D721Med (cell line): ENCODE results near the gene DPP3.
A peak's percentile ranks its signal among the peaks of the same experiment; 100 is the strongest.
"Not testable (repeated sequence)": the region's sequence is repeated elsewhere in the genome, so short reads cannot be mapped to it uniquely, and the experiment has no call there.

Experiments used
- DNase-seq: peaks from one replicate; pipeline ENCODE4 v3.0.0; 2011; ENCODE audit warnings: low spot score; ENCODE audit not compliant: insufficient read length
- FAIRE-seq: peaks from 2 replicates; lab custom pipeline; 2011; peaks lifted over from hg19 to GRCh38; lab: Jason Lieb, UNC
- TF ChIP-seq, protein P1 (sequence below): IDR thresholded peaks from 2 replicates; pipeline ENCODE4 v1.5.1; 2012; ENCODE audit warnings: mild to moderate bottlenecking, control low read depth; ENCODE audit not compliant: insufficient read depth; ENCODE audit errors: missing control alignments

Gene DPP3

GRCh38 chr11:66457826-66458225 is 22.4 kb upstream of the DPP3 start:
- FAIRE-seq, result no peak
- DNase-seq, result no peak
- TF ChIP-seq, protein P1, sequence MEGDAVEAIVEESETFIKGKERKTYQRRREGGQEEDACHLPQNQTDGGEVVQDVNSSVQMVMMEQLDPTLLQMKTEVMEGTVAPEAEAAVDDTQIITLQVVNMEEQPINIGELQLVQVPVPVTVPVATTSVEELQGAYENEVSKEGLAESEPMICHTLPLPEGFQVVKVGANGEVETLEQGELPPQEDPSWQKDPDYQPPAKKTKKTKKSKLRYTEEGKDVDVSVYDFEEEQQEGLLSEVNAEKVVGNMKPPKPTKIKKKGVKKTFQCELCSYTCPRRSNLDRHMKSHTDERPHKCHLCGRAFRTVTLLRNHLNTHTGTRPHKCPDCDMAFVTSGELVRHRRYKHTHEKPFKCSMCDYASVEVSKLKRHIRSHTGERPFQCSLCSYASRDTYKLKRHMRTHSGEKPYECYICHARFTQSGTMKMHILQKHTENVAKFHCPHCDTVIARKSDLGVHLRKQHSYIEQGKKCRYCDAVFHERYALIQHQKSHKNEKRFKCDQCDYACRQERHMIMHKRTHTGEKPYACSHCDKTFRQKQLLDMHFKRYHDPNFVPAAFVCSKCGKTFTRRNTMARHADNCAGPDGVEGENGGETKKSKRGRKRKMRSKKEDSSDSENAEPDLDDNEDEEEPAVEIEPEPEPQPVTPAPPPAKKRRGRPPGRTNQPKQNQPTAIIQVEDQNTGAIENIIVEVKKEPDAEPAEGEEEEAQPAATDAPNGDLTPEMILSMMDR, result no peak

DNA sequence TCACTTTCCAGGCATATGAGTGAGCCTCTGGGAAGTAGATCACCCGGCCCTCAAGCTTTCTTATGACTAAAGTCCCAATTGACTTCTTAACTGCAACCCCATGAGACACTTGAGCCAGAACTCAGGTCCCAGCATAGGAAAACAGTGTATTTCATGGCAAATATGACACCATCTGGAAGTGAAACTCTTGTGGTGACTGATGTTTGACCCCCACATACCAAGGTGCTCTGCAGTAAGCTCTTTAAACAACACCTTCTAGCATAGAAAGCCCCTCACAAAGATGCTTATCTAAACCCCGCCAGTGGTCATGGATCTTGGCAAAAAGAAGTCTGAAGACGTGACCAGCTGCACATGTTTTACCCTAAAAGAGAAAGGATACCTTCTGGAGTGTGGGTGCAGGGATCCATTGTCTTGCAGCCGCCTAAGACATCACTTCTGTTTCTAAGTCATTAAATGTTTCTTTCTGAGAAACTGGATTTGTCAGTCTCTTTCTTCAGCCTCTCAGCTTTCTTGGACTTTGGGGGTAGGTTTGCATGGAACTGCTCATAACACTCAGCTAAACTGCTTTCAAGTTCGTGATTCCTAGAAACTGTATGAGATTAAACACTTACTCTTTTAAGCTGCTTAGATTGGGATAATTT is 21.0 kb upstream of the DPP3 start:
- DNase-seq (no peak), FAIRE-seq (peak; percentile 64)
- TF ChIP-seq, protein P1, result no peak

DNA sequence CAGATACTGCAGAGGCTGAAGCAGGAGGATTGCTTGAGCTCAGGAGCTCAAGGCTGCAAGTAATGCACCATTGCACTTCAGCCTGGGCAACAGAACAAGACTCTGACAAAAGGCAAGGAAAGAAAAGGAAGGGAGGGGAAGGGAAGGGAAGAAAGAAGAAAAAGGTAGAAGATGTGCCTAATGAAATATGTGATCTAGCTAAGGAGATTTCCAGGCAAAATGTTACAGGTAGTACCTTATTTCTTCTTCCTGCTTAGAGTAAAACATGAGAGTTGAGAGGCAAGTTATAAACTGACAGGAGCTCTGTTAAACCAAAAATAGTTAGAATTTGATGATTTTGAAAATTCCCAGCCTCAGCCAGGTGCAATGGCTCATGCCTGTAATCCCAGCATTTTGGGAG is 18.2 kb upstream of the DPP3 start:
- DNase-seq (no peak), FAIRE-seq (no peak)
- TF ChIP-seq, protein P1, result no peak

GRCh38 chr11:66462911-66463310 is 17.3 kb upstream of the DPP3 start:
- FAIRE-seq (no peak), DNase-seq (no peak)
- TF ChIP-seq, protein P1, result no peak

DNA sequence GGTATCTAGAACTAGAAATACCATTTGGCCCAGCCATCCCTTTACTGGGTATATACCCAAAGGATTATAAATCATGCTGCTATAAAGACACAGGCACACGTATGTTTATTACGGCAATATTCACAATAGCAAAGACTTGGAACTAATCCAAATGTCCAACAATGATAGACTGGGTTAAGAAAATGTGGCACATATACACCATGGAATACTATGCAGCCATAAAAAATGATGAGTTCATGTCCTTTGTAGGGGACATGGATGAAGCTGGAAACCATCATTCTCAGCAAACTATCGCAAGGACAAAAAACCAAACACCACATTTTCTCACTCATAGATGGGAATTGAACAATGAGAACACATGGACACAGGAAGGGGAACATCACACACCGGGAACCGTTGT is 16.1 kb upstream of the DPP3 start:
- not testable (repeated sequence) for FAIRE-seq, DNase-seq

- DNase-seq (no peak), FAIRE-seq (no peak)
- TF ChIP-seq, protein P1, result no peak
These were observed 15.3 kb upstream of the DPP3 start for GRCh38 chr11:66464916-66465315.

DNA sequence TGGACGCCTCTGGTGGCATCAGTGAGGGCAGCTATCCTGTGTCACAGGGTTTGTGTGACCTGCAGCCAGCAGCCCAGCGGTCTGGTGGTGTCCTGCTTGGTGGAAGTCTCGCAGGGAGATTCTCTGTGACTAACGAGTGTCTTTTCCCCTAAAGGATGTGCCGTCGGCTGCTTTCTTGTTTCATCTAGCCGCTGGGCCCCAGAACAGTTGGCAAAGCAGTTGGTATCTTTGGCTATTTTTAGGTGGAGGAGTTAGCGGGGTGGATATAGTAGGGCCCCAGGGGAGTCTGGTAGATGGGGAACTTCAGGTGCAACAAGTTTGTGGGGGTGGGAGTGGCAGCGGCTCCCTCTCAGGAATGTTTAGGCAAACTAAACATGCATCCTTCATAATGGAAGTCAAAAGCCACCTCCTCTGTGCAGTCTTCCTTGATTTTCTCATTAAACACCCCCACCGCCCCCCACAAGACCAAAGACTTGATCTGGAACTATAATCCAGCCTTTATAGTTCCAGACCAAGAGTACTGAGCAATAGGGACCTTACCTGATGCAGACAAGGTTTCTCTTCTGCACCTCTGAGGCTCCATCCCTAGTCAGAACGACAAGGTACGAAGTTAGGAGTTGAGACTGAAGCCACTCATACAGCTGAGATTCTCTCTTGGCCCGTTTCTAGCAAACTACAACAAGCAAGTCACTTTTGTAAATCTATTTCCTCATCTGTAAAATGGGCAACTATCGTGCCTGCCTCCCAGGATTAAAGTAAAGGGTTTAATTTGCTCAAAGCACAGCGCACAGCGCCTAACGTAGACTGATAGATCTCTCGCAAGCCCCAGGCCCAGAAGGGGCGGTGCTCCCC is 14.6 kb upstream of the DPP3 start:
- no peak for DNase-seq
- FAIRE-seq, result no peak
- TF ChIP-seq, protein P1, result no peak
